Stimulated activated CD4-positive, alpha-beta T cell treated with anti-CD3 and anti-CD28 coated beads, Interleukin-2, amount 100 ng/mL, for 4 hours (primary cell): ENCODE measurements around the gene PIGT.

ENCODE experiments used
- DNase-seq: peaks from one replicate; pipeline ENCODE4 v3.0.0-alpha.2; 2020; ENCODE audit warnings: low read depth

PIGT gene

GRCh38 chr20:45415822-45416637 is at the start of gene PIGT:
TSS of gene PIGT (plus strand) at chr20:45416141. CDS start at chr20:45416157, 16 bp downstream.
- peak; percentile 88 for DNase-seq

- no peak for DNase-seq
Observed at GRCh38 chr20:45366192-45366591, 49.7 kb upstream of the PIGT start.

- DNase-seq = no peak
Observed at GRCh38 chr20:45366631-45367030, 49.3 kb upstream of the PIGT start.

GRCh38 chr20:45367126-45367525 is 48.8 kb upstream of the PIGT start:
- DNase-seq = no peak

GRCh38 chr20:45368221-45368980 is 47.5 kb upstream of the PIGT start:
- DNase-seq = no peak

GRCh38 chr20:45370571-45371160 is 45.3 kb upstream of the PIGT start:
- no peak for DNase-seq

- no peak for DNase-seq
Observed at GRCh38 chr20:45372241-45372640, 43.7 kb upstream of the PIGT start.

- no peak for DNase-seq
Observed at GRCh38 chr20:45372646-45373352, 43.1 kb upstream of the PIGT start.

GRCh38 chr20:45373353-45374100 is 42.4 kb upstream of the PIGT start:
- peak; percentile 87 for DNase-seq

- no peak for DNase-seq
Observed at GRCh38 chr20:45374101-45374467, 41.9 kb upstream of the PIGT start.

GRCh38 chr20:45374966-45375365 is 41.0 kb upstream of the PIGT start:
- DNase-seq = no peak

GRCh38 chr20:45377269-45377668 is 38.7 kb upstream of the PIGT start:
- DNase-seq = no peak

GRCh38 chr20:45378191-45378590 is 37.8 kb upstream of the PIGT start, which contains the start of gene TP53TG5:
TSS of gene TP53TG5 (minus strand) at chr20:45378325. CDS start at chr20:45378236, 89 bp downstream.
- no peak for DNase-seq

- DNase-seq = no peak
Observed at GRCh38 chr20:45387274-45387673, 28.7 kb upstream of the PIGT start.

- no peak for DNase-seq
Observed at GRCh38 chr20:45390931-45391330, 25.0 kb upstream of the PIGT start.

GRCh38 chr20:45391559-45391958 is 24.4 kb upstream of the PIGT start:
- no peak for DNase-seq

- DNase-seq = no peak
Observed at GRCh38 chr20:45392733-45393132, 23.2 kb upstream of the PIGT start.

- no peak for DNase-seq
Observed at GRCh38 chr20:45394221-45395113, 21.5 kb upstream of the PIGT start.

- DNase-seq = no peak
Observed at GRCh38 chr20:45395114-45395415, 20.9 kb upstream of the PIGT start.

GRCh38 chr20:45399018-45399417 is 16.9 kb upstream of the PIGT start:
- DNase-seq = no peak
